Tibial nerve (tissue), 4 donors: Measurements from ENCODE around the gene EIF2A. TPM values are rescaled to one million over a fixed set of nuclear protein-coding genes. Genes with fewer than 3 reads are reported as not detected.

Source experiments
- DNase-seq, 2 donors: peaks; one replicate each; pipeline ENCODE4 v3.0.0-alpha.2; 2019; ENCODE audit warnings: low spot score in 2 of 2
- H3K27ac ChIP-seq, 4 donors: fragments of 200-600 bp; sonication (generic) in 3 of 4; one replicate each; pipeline ENCODE4 v1.5.1; 2017 to 2019; ENCODE audit warnings: mild to moderate bottlenecking in 1 of 4
- H3K27me3 ChIP-seq, 2 donors: fragments of 200-600 bp; sonication (generic) in 1 of 2; one replicate each; pipeline versions ENCODE4 v1.5.1 to v1.6.0; 2017 to 2019
- H3K36me3 ChIP-seq, 3 donors: fragments of 200-600 bp; sonication (generic); one replicate each; pipeline ENCODE4 v1.5.1; 2018 to 2019
- H3K4me1 ChIP-seq, 4 donors: fragments of 200-600 bp; sonication (generic) in 3 of 4; one replicate each; pipeline ENCODE4 v1.5.1; 2017 to 2019
- H3K4me3 ChIP-seq, 4 donors: fragments of 200-600 bp; sonication (generic) in 3 of 4; one replicate each; pipeline ENCODE4 v1.5.1; 2017 to 2019; ENCODE audit warnings: mild to moderate bottlenecking in 1 of 4, moderate library complexity in 1 of 4
- H3K9me3 ChIP-seq, 4 donors: fragments of 200-600 bp; sonication (generic) in 3 of 4; one replicate each; pipeline ENCODE4 v1.5.1; 2017 to 2019
- CTCF ChIP-seq, 5 experiments: fragments of 200-600 bp in 3 of 5; fragments of 450-650 bp in 2 of 5; sonication (generic) in 3 of 5; IDR thresholded peaks; one replicate each; pipeline ENCODE4 v1.5.1; 2016 to 2019; ENCODE audit warnings: antibody characterized with exemption in 5 of 5, mild to moderate bottlenecking in 3 of 5, moderate library complexity in 2 of 5
- EP300 ChIP-seq, 2 donors: sonication (generic); formaldehyde crosslinking; IDR thresholded peaks; one replicate each; pipeline ENCODE4 v1.6.1; 2017; ENCODE audit warnings: antibody characterized with exemption in 2 of 2, mild to moderate bottlenecking in 1 of 2
- POLR2A ChIP-seq, 2 donors: fragments of 450-650 bp; IDR thresholded peaks; one replicate each; pipeline ENCODE4 v1.6.1; 2017; ENCODE audit warnings: antibody characterized with exemption in 2 of 2, mild to moderate bottlenecking in 2 of 2, moderate library complexity in 2 of 2
- WGBS, 2 donors: methylation state at CpG; one replicate each; pipeline ENCODE4 v1.1.5; 2018; 5-methylcytosine and 5-hydroxymethylcytosine counted together
- total RNA-seq, 4 donors: library from RNA; depleted of rRNA; stranded (reverse); fragments of >200 nt; gene quantifications; one replicate each; pipeline ENCODE4 v1.1.0, GENCODE V29; 2016

The EIF2A gene
- total RNA-seq, 4 donors from 2014 or later, result 84.7 to 103 (median 100) TPM

- H3K27me3 ChIP-seq, result no peaks in the 10 kb centered on the region
- 75 to 85% methylated on average over 1 of the region's 1 CpG for WGBS, 2 donors
- H3K4me1 ChIP-seq, result peaks cover 0 to 39% (median 3%) of the 10 kb centered on the region in 4 donors
- no peak overlapping the region for H3K4me3 ChIP-seq
- peaks cover 0 to 47% (median 12%) of the 10 kb centered on the region in 3 donors for H3K36me3 ChIP-seq
- H3K9me3 ChIP-seq, result no peaks in the 10 kb centered on the region
- TF ChIP-seq EP300 (IDR thresholded peaks at IDR 0.05), result no peak
- TF ChIP-seq CTCF (IDR thresholded peaks at IDR 0.05), result no peak
- TF ChIP-seq POLR2A (IDR thresholded peaks at IDR 0.05), result no peak
- DNase-seq, result no peak
- no peak overlapping the region for H3K27ac ChIP-seq
Observed at GRCh38 chr3:150623945-150624344, 77.4 kb downstream of the EIF2A start.

- no peak overlapping the region for H3K27ac ChIP-seq
- WGBS, 2 donors, result 88 to 89% methylated on average over 2 of the region's 2 CpGs
- no peaks in the 10 kb centered on the region for H3K27me3 ChIP-seq
- H3K36me3 ChIP-seq, result peaks cover 0 to 56% (median 12%) of the 10 kb centered on the region in 3 donors
- no peak for TF ChIP-seq CTCF (IDR thresholded peaks at IDR 0.05)
- TF ChIP-seq POLR2A (IDR thresholded peaks at IDR 0.05), result no peak
- no peaks in the 10 kb centered on the region for H3K9me3 ChIP-seq
- H3K4me3 ChIP-seq, result no peak overlapping the region
- no peak for DNase-seq
- H3K4me1 ChIP-seq, result peaks cover 0 to 28% (median 3%) of the 10 kb centered on the region in 4 donors
Observed at GRCh38 chr3:150626148-150626930, 79.8 kb downstream of the EIF2A start.

- H3K4me3 ChIP-seq, result no peak overlapping the region
- 48 to 58% methylated on average over 2 of the region's 2 CpGs for WGBS, 2 donors
- no peak overlapping the region for H3K27ac ChIP-seq
- no peak for DNase-seq
- no peaks in the 10 kb centered on the region for H3K9me3 ChIP-seq
- no peak for TF ChIP-seq POLR2A (IDR thresholded peaks at IDR 0.05)
- no peak for TF ChIP-seq EP300 (IDR thresholded peaks at IDR 0.05)
- TF ChIP-seq CTCF (IDR thresholded peaks at IDR 0.05), result no peak
- no peaks in the 10 kb centered on the region for H3K27me3 ChIP-seq
- H3K4me1 ChIP-seq, result peaks cover 0 to 16% (median 0%) of the 10 kb centered on the region in 4 donors
- peaks cover 0 to 62% (median 12%) of the 10 kb centered on the region in 3 donors for H3K36me3 ChIP-seq
Observed at GRCh38 chr3:150627557-150627956, 81.0 kb downstream of the EIF2A start.

- 87 to 91% methylated on average over 7 of the region's 7 CpGs for WGBS, 2 donors
- H3K9me3 ChIP-seq, result no peaks in the 10 kb centered on the region
- peaks cover 0 to 43% (median 4%) of the 10 kb centered on the region in 3 donors for H3K36me3 ChIP-seq
- no peak for DNase-seq
- TF ChIP-seq POLR2A (IDR thresholded peaks at IDR 0.05), result no peak
- no peak for TF ChIP-seq EP300 (IDR thresholded peaks at IDR 0.05)
- TF ChIP-seq CTCF (IDR thresholded peaks at IDR 0.05), result no peak
- H3K4me3 ChIP-seq, result no peak overlapping the region
- H3K27ac ChIP-seq, result no peak overlapping the region
- H3K27me3 ChIP-seq, result no peaks in the 10 kb centered on the region
- peaks cover 0 to 11% (median 0%) of the 10 kb centered on the region in 4 donors for H3K4me1 ChIP-seq
Observed at GRCh38 chr3:150631515-150632221, 85.1 kb downstream of the EIF2A start.

- no peaks in the 10 kb centered on the region for H3K27me3 ChIP-seq
- H3K36me3 ChIP-seq, result peaks cover 0 to 17% (median 0%) of the 10 kb centered on the region in 3 donors
- WGBS, 2 donors, result 39 to 41% methylated on average over 6 of the region's 6 CpGs
- TF ChIP-seq CTCF (IDR thresholded peaks at IDR 0.05), result no peak
- TF ChIP-seq EP300 (IDR thresholded peaks at IDR 0.05), result no peak
- TF ChIP-seq POLR2A (IDR thresholded peaks at IDR 0.05), result no peak
- DNase-seq, result no peak
- H3K4me1 ChIP-seq, result peaks cover 0 to 11% (median 0%) of the 10 kb centered on the region in 4 donors
- H3K27ac ChIP-seq, result peak overlapping the region in 1 of 4 donors; percentile 10
- no peaks in the 10 kb centered on the region for H3K9me3 ChIP-seq
- H3K4me3 ChIP-seq, result no peak overlapping the region
Observed at GRCh38 chr3:150635076-150635475, 88.5 kb downstream of the EIF2A start.
